Measurements from ENCODE around the gene CAMK1G.
A peak's percentile ranks its signal among the peaks of the same experiment; 100 is the strongest.

Gene CAMK1G

GRCh38 chr1:209655411-209656231 lies 72.1 kb downstream of the CAMK1G start:
- Histone ChIP-seq H3K9me3 (no peaks in the 10 kb centered on the region), H3K36me3 (no peaks in the 10 kb centered on the region), H3K27ac (peak overlapping the region; percentile 95), H3K4me3 (ENCODE audit: low read depth in 1 of 2, low read length in 1 of 2) (peak overlapping the region in 1 of 2 experiments; percentile 35), H3K27me3 (no peaks in the 10 kb centered on the region), H3K4me1 (ENCODE audit: control insufficient read depth in 1 of 2, insufficient read depth in 1 of 2, low read depth in 1 of 2, low read length in 1 of 2) (peaks cover 80 to 91% of the 10 kb centered on the region in 2 experiments)
- no peak for TF ChIP-seq CTCF (IDR thresholded peaks at IDR 0.05)

GRCh38 chr1:209657140-209657879 lies 73.8 kb downstream of the CAMK1G start:
- peaks cover 77 to 90% of the 10 kb centered on the region in 2 experiments for H3K4me1 ChIP-seq (ENCODE audit: control insufficient read depth in 1 of 2, insufficient read depth in 1 of 2, low read depth in 1 of 2, low read length in 1 of 2)
- H3K27ac ChIP-seq = peak overlapping the region; percentile 95
- peak; percentile 83 for TF ChIP-seq CTCF (IDR thresholded peaks at IDR 0.05)
- no peaks in the 10 kb centered on the region for H3K9me3 ChIP-seq
- peak overlapping the region; percentile 7 to 35 for H3K4me3 ChIP-seq (ENCODE audit: low read depth in 1 of 2, low read length in 1 of 2)
- no peaks in the 10 kb centered on the region for H3K36me3 ChIP-seq
- H3K27me3 ChIP-seq = no peaks in the 10 kb centered on the region

GRCh38 chr1:209657918-209658317 lies 74.4 kb downstream of the CAMK1G start:
- Histone ChIP-seq H3K4me1 (ENCODE audit: control insufficient read depth in 1 of 2, insufficient read depth in 1 of 2, low read depth in 1 of 2, low read length in 1 of 2) (peaks cover 79 to 91% of the 10 kb centered on the region in 2 experiments), H3K9me3 (no peaks in the 10 kb centered on the region), H3K4me3 (ENCODE audit: low read depth in 1 of 2, low read length in 1 of 2) (peak overlapping the region in 1 of 2 experiments; percentile 35), H3K27me3 (no peaks in the 10 kb centered on the region), H3K36me3 (no peaks in the 10 kb centered on the region), H3K27ac (peak overlapping the region; percentile 95)
- TF ChIP-seq CTCF (IDR thresholded peaks at IDR 0.05) = no peak

- Histone ChIP-seq H3K4me1 (ENCODE audit: control insufficient read depth in 1 of 2, insufficient read depth in 1 of 2, low read depth in 1 of 2, low read length in 1 of 2) (peaks cover 87 to 93% of the 10 kb centered on the region in 2 experiments), H3K9me3 (no peaks in the 10 kb centered on the region), H3K36me3 (no peaks in the 10 kb centered on the region), H3K4me3 (ENCODE audit: low read depth in 1 of 2, low read length in 1 of 2) (peak overlapping the region; percentile 29 to 34), H3K27ac (peak overlapping the region; percentile 95), H3K27me3 (no peaks in the 10 kb centered on the region)
- TF ChIP-seq CTCF (IDR thresholded peaks at IDR 0.05) = peak; percentile 43
Observed at GRCh38 chr1:209659909-209660308, 76.4 kb downstream of the CAMK1G start.

- H3K4me1 ChIP-seq (ENCODE audit: control insufficient read depth in 1 of 2, insufficient read depth in 1 of 2, low read depth in 1 of 2, low read length in 1 of 2) = peaks cover 85 to 97% of the 10 kb centered on the region in 2 experiments
- H3K4me3 ChIP-seq (ENCODE audit: low read depth in 1 of 2, low read length in 1 of 2) = no peak overlapping the region
- H3K27me3 ChIP-seq = no peaks in the 10 kb centered on the region
- H3K9me3 ChIP-seq = no peaks in the 10 kb centered on the region
- no peaks in the 10 kb centered on the region for H3K36me3 ChIP-seq
- no peak for TF ChIP-seq CTCF (IDR thresholded peaks at IDR 0.05)
- H3K27ac ChIP-seq = peak overlapping the region; percentile 95
Observed at GRCh38 chr1:209661071-209661470, 77.6 kb downstream of the CAMK1G start.
